NCI-H128 (cell line): ENCODE data around the gene SYT15.
"Not testable (repeated sequence)": the region's sequence is repeated elsewhere in the genome, so short reads cannot be mapped to it uniquely, and the experiment has no call there.

Experiments used
- DNase-seq: peaks from one replicate; lab custom pipeline; 2025; ENCODE audit not compliant: unreplicated experiment; lab: John Stamatoyannopoulos, UW

The SYT15 gene

DNA sequence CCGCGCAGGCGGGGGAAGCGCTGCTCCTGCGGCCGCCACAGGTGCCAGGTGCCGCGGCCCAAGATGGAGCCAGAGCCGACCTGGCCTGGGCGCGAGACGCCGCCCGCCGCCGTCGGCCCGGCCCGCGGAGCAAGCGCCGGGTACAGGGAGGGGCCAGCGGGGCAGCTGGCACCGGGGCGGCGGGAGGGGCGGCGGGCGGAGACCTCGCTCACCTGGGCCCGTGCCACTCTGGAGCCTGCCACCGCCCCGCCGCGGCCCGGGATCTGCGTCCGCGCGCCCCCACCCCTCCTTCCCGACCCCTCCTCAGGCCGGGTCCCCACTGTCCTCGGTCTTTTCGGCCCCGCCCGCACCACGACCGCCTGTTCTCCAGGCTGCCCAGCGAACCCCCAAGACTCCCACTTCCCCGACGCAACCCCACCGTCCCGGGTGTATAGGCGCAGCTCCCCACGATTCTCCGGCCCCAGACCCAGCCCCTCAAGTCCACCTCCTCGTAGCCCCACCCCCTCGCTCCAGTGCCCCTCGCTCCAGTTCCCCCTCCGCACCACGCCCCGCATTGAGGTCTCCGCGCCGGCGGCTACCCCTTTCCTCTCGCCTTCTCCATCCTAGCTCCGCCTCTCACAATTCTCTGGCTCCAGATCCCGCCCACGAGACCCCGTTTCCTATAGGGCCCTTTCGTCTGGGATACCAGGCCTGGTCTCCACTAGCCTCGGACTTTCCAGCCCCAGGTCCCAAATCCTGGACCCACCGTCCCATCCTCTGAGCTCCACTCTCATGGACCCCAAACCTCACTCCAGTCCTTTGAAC lies 22.2 kb upstream of the SYT15 start, which contains the start of gene GPRIN2:
GPRIN2 (minus strand) TSS at position 144 of the 804 bp plus-strand sequence. CDS start 5,922 bp downstream, outside the sequence.
- DNase-seq = no peak

DNA sequence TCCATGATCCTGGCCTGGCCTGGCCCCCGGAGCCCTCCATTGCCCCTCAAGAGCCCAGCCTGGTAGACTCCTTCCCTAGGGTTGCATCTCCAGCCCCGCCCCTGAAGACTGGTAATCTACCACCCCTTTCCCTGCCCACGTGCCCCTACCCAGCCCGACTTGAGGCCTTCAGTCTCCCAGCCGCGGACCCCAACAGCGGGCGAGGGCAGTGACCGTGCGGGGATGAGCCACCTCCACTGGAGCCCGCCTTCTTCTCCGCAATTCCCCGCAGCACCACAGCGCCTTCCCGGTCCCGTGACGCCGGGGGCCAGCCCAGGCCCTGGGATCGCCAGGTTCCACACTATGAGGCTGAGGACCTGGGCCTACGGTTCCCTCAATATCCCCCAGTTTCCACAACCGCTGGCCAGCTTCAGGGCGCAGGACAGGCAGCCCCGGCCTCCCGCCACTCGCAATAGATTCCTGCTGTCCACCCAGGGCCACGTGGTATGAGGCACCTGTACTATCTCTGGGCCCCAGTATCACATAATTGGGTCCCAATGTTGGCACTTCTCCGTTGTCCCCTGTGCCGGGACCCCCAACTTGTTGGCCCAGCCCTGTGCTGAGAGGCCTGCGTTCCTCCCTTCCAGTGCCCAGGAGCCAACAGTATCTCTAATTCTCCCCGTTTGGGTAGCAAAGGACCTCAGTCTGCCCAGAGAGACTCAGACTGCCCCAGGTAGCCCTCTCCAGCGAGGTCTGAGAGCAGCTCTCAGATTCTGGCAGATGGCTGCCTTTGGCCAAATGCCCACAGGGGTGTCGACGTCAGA lies 21.4 kb upstream of the SYT15 start:
- no peak for DNase-seq

DNA sequence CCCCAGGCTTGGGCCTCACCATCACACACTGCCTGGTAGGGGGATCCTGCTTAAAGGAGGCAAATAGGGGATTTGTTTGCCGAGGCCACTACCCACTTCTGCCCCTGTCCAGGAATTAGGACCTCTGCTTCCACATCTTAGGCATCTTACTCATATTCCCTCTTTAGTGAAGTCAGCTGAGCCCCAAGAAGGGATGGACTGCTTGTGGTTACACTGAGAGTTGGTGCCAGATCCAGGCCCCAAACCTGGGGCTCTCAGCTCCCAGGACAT lies 20.9 kb upstream of the SYT15 start:
- no peak for DNase-seq

DNA sequence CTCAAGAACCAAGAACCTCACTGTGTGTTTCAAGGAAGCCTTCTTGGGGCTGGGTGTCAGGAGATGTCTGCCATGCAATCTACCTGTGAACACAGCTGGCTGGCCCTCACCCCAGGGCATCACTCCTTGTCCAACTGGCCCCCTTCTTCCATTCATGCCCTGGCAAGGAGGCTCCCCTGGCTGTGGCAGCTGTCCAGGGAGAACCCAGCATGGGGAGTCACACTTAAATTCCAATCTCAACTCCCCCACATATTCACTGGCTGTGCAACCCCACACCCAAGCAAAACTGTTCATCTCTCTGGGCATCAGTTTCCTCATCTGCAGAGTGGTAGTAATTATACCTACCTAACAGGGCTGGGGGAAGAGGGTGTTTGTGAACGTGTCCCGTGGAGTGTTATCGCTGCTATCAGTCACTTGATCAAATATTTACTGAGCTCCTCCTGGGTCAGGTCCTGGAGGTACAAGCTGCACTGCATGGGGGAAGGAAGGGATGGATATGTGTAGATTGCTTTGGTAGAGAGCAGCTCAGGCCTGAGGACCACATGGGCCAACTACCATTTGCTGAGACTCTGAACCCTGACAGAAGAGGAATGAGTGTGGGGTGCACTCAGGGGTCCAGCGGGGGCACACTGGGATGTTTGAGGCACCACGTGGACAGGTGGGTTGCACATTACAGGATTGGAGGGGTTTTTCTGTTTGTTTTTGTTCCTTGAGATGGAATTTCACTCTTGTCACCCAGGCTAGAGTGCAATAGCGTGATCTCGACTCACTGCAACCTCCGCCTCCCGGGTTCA lies 20.3 kb upstream of the SYT15 start:
- no peak for DNase-seq

DNA sequence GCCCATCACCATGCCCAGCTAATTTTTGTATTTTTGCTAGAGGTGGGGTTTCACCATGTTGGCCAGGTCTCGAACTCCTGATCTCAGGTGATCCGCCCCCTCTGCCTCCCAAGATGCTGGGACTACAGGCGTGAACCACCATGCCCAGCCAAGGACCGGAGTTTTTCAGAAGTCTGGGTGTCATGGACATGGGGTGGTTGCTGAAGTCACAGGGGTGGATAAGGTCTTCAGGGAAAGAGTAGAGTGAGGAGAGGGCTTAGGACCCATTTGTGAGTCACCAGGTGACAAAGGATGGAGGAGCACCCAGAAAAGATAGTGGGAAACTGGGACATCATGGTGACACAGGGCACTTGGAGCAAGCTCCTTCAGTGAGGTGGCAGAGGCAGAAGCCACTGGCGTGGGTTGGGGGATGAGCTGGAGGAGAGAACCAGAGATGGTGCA lies 19.7 kb upstream of the SYT15 start:
- DNase-seq = no peak

DNA sequence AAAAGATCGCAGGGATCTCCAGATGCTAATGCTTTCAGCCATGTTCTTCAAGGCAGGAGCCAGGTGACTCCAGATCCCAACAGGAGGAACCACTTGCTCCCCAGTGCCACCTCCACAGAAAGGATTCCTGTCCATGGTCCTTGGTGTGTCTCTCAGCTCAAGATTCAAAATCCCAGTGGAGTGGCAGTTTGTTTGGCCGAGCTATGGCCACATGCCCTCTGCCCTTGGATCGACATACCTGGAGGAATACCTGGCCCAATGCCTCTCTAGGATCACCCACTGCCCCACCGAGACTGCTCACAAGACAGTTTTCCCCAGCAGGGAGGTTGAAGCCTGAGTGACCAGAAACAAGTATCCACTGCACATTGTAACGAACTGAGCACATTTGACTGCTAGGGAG lies 18.5 kb upstream of the SYT15 start:
- no peak for DNase-seq

DNA sequence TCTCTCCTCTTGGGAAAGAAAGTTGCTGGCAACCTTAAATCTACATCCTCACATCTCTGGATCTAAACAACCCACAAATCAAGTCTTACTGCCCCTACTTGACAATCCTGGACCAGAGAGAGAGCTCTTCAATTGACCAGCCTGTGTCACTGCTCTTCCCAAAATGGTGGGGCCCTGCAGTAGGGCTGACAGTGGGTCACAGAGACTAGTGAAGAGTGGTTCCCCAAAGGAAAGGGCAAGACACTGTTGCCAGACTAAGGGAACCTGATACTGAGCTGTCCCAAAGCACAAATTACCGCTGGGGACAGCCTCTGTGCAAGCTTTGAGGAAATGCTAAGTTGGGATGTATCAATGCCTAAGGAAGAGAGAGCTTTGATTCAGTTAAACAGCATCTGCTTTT lies 18.0 kb upstream of the SYT15 start:
- DNase-seq = no peak

DNA sequence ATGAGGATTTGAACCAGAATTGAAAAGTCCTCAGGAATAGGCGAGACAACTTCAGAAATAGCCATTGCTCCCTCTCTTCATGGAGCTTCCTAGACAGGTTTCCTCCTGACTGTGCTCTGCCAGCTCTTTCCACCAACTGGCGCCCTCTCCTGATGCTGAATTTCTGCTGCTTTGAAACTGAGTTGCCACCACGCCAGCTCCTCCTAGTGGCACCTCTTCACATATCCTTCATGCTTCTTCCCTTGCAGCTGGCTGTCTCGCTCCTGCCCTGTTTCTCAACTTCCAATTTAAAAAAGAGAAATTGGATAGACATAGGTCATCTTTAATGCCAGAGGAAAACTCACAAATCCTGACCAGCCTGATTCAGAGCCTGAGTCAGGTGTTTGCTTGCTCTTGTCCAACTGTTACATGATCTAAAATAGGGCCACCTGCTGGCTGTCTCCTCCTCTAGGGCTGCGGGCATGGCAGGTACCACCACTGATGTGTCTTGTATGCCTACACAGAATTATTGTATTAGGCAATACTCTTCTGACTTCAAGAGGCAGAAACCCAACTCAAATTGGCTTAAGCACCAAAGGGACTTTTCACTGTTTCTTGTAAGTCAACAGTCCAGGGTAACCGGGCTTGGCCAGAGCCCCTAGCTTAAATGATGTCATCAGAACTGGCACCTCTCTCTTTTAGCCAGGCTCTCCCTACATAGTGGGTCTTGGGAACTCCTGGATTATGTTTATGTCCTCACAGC lies 13.2 kb upstream of the SYT15 start:
- DNase-seq = not testable (repeated sequence)

DNA sequence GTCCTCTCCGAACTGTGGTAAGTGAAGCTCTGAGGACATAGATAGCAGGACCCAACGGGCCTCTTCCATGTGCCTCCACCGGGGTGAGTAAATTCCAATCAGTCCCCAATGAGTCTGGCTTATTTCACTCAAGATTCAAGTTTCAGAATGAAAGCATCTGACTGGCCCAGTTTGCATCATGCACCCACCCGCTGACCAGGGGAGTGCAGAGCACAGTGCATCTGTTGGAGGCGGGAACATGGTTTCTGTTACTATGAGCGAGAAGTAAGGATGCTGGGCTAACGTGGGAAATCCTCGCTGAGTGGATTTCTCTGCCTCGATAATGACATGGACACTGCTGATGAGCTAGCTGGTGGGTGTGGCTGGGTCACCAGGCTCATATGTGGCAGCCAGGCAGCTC lies 11.8 kb upstream of the SYT15 start:
- not testable (repeated sequence) for DNase-seq

DNA sequence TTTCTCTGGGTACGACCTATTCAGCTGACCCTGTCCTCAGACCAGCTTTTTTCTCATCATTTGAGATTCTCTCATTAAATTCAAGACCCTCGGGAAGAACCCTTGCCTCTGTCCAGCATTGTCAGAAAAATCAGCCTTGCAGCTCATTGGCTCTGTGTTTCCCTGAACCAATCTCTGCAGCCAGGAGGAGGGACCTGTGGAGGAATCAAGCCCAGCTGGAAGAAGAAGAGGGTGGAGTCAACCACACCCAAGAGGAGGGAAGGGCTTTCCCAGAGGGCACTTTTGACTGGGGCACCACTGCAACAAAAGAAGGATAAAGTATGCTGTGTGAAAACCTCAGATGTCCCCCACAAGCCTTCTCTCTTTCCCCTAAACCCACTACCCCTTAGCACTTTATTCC lies 8.3 kb upstream of the SYT15 start:
- DNase-seq = not testable (repeated sequence)

DNA sequence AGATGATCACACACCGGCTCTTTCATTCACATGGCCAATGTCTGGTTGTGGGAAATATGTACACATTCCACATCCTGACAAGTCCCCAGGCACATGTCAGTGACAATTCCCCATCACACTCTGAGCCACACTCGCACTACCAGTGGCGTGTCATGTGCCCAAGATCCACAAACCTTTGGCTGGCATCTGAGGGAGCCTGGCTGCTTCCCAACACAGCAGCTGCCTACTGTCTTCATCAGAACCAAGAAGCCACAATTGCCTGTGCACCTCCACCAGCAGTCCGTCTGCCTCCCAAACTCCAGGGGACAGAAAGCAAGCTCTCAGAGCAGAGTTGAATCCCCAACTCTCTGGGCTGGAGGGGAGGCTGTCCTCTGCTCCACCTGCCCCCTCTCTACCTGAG lies 6.2 kb upstream of the SYT15 start:
- not testable (repeated sequence) for DNase-seq

DNA sequence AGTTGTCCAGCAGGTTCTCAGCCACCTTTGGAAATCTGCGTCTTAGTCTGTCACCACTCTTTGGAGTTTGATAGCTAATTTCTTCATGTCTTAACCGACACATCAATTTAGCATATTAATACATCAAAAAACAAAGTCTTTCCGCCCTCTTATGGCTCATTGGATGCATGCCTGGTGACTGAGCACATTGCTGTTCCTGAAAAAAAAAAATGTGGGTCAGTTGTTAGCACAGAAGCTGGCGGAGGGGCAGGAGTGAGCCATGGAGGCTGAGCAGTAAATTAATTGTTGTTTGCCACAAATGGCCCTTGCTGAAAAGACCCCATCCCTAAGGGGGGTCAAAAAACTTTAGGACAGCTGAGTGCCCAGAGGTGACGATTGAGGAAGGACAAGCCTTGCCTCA lies 5.6 kb upstream of the SYT15 start:
- DNase-seq = not testable (repeated sequence)

DNA sequence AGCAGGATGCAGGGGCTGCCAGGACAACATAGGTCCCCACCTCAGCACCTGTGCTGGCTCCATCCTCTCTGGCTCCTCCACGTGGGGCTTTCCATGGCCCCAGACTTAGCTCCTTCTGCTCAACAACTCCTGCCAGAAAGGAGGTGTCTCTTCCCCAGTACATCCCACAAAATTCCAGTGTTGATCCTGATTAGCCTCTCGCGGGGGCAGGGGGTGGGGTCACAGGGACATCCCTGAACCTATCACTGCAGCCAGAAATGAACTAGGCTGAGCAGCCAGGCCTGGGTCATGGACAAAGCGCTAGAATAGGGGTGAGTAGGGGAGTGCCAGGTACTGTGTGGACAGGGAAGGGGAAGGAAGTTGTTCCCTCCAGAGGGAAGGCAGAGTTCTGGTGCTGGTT lies 5.0 kb upstream of the SYT15 start:
- DNase-seq = not testable (repeated sequence)

DNA sequence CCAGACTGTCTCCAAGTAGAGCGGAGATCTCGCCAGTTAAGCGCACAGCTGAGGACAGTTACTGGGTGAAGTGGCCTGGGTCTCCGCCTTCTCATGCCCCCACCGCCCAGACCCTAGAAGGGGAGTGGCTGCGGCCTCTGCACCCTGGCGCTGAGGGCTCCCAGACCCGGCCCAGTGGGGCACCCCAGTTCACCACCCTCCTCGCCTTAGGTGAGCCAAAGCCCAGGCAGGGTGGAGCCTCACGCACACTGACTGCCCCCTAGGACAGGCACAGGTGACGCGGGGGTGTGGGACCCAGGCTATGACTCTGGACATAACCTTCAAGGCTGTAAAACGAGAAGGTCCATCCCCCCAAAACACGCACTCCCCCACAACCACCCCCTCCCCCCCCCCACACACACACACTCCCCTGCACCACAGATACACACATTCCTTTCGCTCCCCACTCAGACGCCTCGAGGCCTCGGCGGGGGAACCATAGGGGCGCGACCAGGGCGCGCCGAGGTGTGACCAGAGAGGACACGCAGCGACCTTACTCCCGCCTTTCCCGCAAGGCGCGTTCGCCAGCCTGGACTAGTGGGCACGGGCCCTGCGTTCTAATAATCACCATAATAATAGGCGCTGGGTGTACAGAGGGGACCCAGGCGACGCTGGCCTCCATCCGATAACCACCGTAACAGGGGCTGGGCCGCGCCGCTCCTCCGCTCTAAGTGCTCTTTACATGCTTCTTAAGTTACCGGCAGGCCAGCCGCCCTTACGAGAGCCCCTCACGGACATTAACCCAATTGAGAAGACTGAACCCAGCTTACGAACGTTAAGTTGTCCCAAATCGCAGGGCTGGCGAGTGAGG lies 1.1 kb upstream of the SYT15 start:
- not testable (repeated sequence) for DNase-seq

DNA sequence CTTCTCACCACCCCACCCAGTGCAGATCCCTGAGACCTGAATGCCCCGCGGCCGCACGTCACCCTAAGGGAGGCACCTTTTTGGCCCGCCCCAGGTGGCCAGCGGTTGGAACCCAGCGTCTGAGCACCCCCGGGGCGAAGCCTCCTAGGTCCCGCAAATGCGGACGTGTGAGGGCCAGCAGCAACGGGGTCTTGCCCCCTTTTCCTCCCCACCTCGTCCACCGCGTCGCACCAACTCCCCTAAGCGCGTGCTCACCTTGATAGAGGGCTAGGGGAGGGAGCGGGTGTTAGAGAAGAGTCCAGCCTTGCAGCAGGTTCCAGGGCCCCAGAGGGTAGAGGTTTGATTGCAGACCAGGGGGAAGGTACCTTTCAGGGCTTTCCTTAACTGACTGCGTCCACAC lies 450 bp downstream of the SYT15 start:
- not testable (repeated sequence) for DNase-seq

DNA sequence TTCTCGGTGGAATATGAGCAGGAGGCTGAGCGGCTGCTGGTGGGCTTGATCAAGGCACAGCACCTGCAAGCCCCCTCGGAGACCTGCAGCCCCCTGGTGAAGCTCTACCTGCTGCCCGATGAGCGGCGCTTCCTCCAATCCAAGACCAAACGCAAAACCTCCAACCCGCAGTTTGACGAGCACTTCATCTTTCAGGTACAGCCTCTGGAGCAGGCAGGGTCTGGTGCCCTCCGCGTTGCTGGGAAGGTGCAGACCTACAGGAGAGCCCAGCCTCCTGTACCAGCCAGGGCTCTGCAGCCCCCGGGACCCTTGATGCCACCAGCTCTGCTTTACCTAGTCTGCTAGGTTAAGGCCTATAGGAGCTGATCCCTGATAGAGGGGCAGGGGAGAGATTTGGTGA lies 3.1 kb downstream of the SYT15 start:
- not testable (repeated sequence) for DNase-seq

DNA sequence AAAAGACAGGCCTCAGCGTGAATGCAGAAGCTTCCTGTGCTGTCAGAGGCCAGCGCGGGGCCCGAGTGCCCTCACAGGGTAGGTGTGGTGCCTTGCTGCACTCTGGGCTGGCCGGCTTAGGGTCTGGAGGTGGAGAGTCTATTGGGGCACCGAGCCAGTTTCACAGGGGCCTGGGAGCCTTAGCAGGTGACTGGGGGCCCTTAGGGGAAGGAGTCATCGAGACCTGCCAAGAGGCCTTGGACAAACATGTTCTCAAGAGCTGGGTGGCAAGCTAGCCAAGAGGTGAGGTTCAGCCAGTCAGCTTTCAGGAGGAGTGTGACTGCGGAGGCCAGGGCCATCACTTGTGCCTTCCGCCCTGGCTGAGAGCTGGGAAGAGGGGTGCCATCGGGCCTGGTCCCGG lies 3.6 kb downstream of the SYT15 start:
- DNase-seq = not testable (repeated sequence)

DNA sequence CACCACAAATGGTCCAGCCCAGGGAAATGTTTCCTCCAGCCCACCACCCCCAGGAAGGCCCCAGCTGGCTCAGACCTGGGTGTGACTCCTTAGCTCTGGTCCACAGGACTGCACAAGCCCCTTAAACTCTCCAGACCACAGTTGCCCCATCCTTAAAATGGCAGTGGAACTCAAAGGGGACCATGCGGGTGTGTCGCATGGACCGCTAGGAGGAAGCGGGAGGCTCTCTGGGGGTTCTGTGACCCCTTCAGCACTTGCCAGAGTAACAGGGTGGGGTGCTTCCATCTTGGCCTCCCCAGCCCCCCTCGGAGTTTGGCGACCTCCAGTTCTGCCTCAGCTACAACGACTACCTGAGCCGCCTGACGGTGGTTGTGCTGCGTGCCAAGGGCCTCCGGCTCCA lies 5.3 kb downstream of the SYT15 start:
- not testable (repeated sequence) for DNase-seq

DNA sequence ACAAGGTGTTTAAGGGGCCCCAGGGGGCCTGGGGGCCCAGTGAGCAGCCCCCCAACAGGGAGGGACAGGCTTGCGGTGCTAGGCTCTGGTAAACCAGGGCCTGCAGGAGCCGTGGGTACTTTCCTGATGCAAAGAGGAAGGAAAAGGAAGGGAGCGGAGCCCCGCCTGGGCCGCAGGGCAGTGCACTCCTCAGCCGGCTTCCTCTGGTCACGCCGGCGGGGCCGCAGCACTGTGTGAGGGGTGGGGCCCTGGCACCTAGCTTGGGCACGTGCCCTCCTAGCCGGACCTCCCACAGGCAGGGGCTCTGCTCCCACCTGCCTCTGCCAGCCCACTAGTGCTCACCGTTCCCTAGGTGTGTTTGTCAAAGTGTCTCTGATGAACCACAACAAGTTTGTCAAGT lies 6.3 kb downstream of the SYT15 start:
- not testable (repeated sequence) for DNase-seq

DNA sequence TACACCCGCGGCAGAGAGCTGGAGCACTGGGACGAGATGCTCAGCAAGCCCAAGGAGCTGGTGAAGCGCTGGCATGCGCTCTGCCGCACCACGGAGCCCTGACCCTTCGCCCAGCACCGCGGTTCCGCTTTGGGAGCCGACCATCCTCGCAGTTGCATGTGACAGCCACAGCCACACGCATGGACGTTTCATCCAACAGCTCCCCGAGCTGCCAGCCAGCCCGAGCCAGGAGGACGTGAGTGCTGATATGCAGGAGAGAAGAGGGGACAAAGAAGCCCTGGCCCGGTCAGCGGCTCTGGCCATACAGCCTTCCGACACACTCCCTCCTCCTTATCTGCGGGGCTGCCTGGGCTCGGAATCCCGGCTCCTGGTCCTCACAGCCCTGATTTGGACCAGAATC lies 8.6 kb downstream of the SYT15 start:
- DNase-seq = not testable (repeated sequence)
